Endothelial cell of hepatic sinusoid (primary cell): ENCODE data around the gene GDPGP1.

Experiments
- in situ Hi-C: cut with HindIII; loops from 2 replicates; pipeline ENCODE4 v1.10.0; 2017; ENCODE audit warnings: low sequenced_read_pairs

Gene GDPGP1

GRCh38 chr15:90294601-90295269, 60.7 kb downstream of the GDPGP1 start:
- in situ Hi-C loops: no loop called here

GRCh38 chr15:90295270-90295648, 61.2 kb downstream of the GDPGP1 start:
- in situ Hi-C loops: no loop called here
